IPS DF 6.9 (cell line): ENCODE results near the gene NCLN.
A peak's percentile ranks its signal among the peaks of the same experiment; 100 is the strongest.

ENCODE experiments used
- DNase-seq: peaks from one replicate; pipeline ENCODE4 v3.0.0-alpha.2; 2013; ENCODE audit warnings: low read depth, low spot score
- H3K27ac ChIP-seq: one replicate; pipeline ENCODE4 v1.5.1; 2013; ENCODE audit warnings: low read length, control low read depth
- H3K27me3 ChIP-seq: 2 replicates; pipeline ENCODE4 v1.6.1; 2013; ENCODE audit warnings: mild to moderate bottlenecking, low read length; ENCODE audit not compliant: control insufficient read depth, insufficient read depth
- H3K36me3 ChIP-seq: 2 replicates; pipeline ENCODE4 v1.6.1; 2013; ENCODE audit warnings: low read length; ENCODE audit not compliant: control insufficient read depth, insufficient read depth
- H3K4me1 ChIP-seq: 2 replicates; pipeline ENCODE4 v1.6.1; 2013; ENCODE audit warnings: low read length; ENCODE audit not compliant: control insufficient read depth, insufficient read depth
- H3K4me3 ChIP-seq: 2 replicates; pipeline ENCODE4 v1.5.1; 2013; ENCODE audit warnings: mild to moderate bottlenecking, low read length
- H3K9me3 ChIP-seq: 2 replicates; pipeline ENCODE4 v1.6.1; 2013; ENCODE audit warnings: low read length, inconsistent platforms; ENCODE audit not compliant: control insufficient read depth, insufficient read depth
- WGBS: extraction: QIAGEN DNeasy Blood & Tissue Kit; methylation state at CpG from one replicate; pipeline ENCODE4 v1.1.7; 2013; ENCODE audit warnings: mixed read lengths, missing lambda C conversion rate; ENCODE audit not compliant: insufficient read length, insufficient coverage; 5-methylcytosine and 5-hydroxymethylcytosine counted together

NCLN gene, protein sequence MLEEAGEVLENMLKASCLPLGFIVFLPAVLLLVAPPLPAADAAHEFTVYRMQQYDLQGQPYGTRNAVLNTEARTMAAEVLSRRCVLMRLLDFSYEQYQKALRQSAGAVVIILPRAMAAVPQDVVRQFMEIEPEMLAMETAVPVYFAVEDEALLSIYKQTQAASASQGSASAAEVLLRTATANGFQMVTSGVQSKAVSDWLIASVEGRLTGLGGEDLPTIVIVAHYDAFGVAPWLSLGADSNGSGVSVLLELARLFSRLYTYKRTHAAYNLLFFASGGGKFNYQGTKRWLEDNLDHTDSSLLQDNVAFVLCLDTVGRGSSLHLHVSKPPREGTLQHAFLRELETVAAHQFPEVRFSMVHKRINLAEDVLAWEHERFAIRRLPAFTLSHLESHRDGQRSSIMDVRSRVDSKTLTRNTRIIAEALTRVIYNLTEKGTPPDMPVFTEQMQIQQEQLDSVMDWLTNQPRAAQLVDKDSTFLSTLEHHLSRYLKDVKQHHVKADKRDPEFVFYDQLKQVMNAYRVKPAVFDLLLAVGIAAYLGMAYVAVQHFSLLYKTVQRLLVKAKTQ

DNA sequence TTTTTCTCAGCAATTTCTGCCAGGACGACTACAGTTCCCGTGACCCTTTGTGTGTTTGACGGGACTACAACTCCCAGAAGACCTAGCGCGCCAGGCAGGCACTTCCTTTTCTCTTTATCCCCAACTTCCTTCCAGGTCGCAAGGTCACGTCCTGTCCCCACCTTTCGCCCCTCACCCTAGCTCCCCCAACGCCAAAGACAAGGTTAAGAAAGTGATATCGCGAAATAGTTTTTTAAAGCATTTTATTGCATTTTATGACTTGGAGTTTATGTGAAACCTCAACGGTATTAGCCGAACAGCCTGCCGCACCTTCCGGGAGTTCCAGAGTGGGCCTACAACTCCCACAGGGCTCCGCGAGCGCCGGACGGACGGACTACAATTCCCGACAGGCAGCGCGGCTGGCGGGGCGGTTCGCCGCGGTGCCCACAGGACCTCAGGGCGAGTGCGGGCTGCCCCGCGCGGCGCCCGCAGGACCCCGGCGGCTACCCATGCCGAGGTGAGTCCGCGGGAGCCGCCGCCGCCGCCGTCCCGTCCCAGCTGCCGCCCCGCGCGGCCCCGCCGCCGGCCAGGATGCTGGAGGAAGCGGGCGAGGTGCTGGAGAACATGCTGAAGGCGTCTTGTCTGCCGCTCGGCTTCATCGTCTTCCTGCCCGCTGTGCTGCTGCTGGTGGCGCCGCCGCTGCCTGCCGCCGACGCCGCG lies at the start of gene NCLN:
NCLN (plus strand) TSS at position 470 of the 699 bp plus-strand sequence; CDS start at position 571, 101 bp downstream.
- H3K36me3 ChIP-seq, result peaks cover 6% of the 10 kb centered on the region
- no CpG with 5 or more reads among the region's 69 CpGs for WGBS
- H3K4me1 ChIP-seq, result peaks cover 4% of the 10 kb centered on the region
- peak within 1 kb of the TSS; percentile 89 for H3K4me3 ChIP-seq
- H3K27me3 ChIP-seq, result no peaks in the 10 kb centered on the region
- H3K9me3 ChIP-seq, result no peaks in the 10 kb centered on the region
- DNase-seq, result peak; percentile 77
- no peak within 1 kb of the TSS for H3K27ac ChIP-seq

DNA sequence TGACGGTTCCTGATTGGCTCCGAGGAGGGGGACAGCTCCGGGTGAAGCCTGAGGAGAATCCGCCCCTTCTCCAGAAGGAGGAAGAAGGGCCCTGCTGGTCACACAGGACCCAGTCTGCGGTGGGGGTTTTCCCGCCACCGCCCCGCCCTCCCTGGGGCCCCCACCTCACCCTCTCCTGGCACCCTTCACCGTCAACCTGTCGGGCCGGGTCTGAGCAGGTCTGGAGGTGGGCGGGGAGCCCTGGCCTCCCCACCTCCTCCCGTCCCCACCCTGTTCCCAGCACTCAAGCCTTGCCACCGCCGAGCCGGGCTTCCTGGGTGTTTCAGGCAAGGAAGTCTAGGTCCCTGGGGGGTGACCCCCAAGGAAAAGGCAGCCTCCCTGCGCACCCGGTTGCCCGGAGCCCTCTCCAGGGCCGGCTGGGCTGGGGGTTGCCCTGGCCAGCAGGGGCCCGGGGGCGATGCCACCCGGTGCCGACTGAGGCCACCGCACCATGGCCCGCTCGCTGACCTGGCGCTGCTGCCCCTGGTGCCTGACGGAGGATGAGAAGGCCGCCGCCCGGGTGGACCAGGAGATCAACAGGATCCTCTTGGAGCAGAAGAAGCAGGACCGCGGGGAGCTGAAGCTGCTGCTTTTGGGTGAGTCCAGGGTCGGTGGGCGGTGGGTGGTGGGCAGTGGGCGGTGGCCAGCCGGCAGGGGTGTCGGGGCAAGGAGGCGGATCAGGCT lies 49.6 kb upstream of the NCLN start, which contains the start of gene GNA15:
GNA15 (plus strand) TSS at position 73 of the 723 bp plus-strand sequence; CDS start at position 491, 418 bp downstream.
- Histone ChIP-seq H3K27ac (no peak within 1 kb of the TSS), H3K36me3 (no peaks in the 10 kb centered on the region), H3K4me1 (0 out of 2 replicates have a peak, but pooled peaks cover 1% of the 10 kb centered on the region), H3K27me3 (no peaks in the 10 kb centered on the region), H3K9me3 (no peaks in the 10 kb centered on the region), H3K4me3 (no peak within 1 kb of the TSS)
- WGBS, result no CpG with 5 or more reads among the region's 40 CpGs
- no peak for DNase-seq

DNA sequence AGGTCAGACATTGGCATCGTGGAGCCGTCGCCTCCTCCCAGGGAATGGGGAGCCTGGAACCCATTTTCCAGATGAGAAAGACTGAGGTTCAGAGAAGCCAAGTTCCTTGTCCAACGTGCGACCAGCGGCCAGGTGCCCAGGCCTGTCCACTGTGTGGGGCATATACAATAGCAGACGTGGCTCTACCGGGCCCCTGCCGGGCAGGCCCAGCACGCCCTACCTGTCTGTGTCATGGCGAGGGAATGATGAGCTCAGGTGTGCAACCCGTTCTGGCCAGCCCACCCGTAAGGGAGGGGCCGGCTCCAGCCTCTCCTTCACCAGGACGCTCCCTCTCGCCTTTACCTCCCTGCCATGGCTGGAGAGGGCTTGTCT lies 49.1 kb upstream of the NCLN start:
- Histone ChIP-seq H3K36me3 (no peaks in the 10 kb centered on the region), H3K27me3 (no peaks in the 10 kb centered on the region), H3K4me3 (no peak overlapping the region), H3K4me1 (0 out of 2 replicates have a peak, but pooled peaks cover 1% of the 10 kb centered on the region), H3K27ac (no peak overlapping the region), H3K9me3 (no peaks in the 10 kb centered on the region)
- DNase-seq, result no peak
- no CpG with 5 or more reads among the region's 16 CpGs for WGBS

DNA sequence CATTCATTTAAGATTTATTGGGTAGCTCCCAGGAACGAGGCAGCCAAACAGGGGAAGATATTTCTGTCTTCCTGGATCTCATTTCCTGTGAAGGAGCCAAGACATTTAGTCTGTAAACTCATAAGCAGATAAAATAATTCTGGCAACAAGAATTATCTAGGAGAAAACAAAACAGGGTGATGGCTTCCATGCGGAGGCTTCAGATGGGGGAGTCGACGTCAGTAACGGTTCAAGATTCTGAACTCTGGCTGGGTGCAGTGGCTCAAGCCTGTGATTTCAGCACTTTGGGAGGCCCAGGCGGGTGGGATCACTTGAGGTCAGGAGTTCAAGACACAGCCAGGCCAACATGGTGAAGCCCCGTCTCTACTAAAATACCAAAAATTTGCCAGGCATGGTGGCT lies 48.6 kb upstream of the NCLN start:
- 0 out of 2 replicates have a peak, but pooled peaks cover 1% of the 10 kb centered on the region for H3K4me1 ChIP-seq
- WGBS, result no CpG with 5 or more reads among the region's 7 CpGs

DNA sequence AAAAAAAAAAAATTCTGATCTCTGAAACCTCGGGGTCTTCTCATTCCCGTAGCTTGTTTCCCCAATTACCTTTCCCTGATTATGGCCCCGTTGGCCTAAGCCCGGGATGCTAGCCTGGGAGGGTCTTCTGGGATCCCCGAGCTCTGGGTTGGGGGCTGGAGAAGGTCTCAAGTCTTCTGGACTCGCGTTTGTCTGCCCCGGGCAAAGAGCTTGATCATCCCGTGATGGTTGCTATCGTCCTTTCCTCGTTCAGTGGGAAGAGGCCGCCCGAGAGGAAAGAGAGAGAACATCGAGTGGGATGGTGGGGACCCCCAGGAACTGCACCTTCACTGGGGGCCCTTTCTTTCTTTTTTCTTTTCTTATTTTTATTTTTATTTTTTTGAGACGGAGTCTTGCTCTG lies 47.5 kb upstream of the NCLN start:
- no CpG with 5 or more reads among the region's 15 CpGs for WGBS
- DNase-seq, result no peak

More for the DNA sequence above, 48.6 kb upstream of the NCLN start:
- Histone ChIP-seq H3K27me3 (no peaks in the 10 kb centered on the region), H3K27ac (no peak overlapping the region), H3K9me3 (no peaks in the 10 kb centered on the region), H3K4me3 (no peak overlapping the region), H3K36me3 (no peaks in the 10 kb centered on the region)
- no peak for DNase-seq

DNA sequence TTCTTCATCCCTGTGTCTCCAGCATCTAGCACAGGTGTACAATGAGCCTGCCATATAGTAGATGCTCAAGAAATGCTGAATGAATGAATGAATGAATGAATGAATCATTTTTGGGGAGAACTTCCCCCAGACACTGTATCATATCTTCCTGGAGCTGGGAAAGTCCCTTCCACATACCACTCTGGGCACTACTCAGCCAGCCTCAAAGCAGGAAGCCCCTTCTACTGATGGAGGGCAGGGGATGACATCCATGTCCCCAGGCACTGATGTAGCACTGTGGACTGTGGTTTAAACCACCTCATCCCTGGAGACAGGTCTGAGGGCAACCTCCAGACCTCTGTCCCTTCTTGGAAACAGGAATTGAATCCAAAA lies 45.1 kb upstream of the NCLN start:
- H3K27ac ChIP-seq, result no peak overlapping the region
- no peaks in the 10 kb centered on the region for H3K4me1 ChIP-seq
- no peak overlapping the region for H3K4me3 ChIP-seq
- H3K27me3 ChIP-seq, result no peaks in the 10 kb centered on the region
- H3K36me3 ChIP-seq, result no peaks in the 10 kb centered on the region
- DNase-seq, result no peak
- H3K9me3 ChIP-seq, result no peaks in the 10 kb centered on the region

More for the DNA sequence above, 47.5 kb upstream of the NCLN start:
- no peaks in the 10 kb centered on the region for H3K4me1 ChIP-seq
- H3K27me3 ChIP-seq, result no peaks in the 10 kb centered on the region
- no peaks in the 10 kb centered on the region for H3K9me3 ChIP-seq
- H3K27ac ChIP-seq, result no peak overlapping the region
- no peaks in the 10 kb centered on the region for H3K36me3 ChIP-seq
- H3K4me3 ChIP-seq, result no peak overlapping the region

DNA sequence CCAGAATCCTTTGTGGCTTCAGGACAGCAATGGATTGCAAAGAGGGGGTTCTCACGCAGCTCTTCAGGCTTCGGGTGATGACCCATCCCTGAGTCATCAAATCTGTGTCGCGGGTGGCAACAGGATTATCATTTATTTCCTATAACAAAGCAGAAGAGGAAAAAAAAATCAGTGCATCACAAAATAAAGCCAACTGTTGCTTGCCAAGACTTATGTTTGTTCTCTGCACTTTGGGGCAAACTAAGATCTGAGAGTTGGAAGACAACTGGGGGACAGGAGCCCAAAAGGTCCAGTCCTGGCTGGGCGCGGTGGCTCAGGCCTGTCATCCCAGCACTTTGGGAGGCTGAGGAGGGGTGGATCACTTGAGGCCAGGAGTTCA lies 43.4 kb upstream of the NCLN start:
- H3K4me3 ChIP-seq, result no peak overlapping the region
- no peaks in the 10 kb centered on the region for H3K4me1 ChIP-seq
- no peaks in the 10 kb centered on the region for H3K9me3 ChIP-seq
- DNase-seq, result no peak
- no peaks in the 10 kb centered on the region for H3K36me3 ChIP-seq
- no peaks in the 10 kb centered on the region for H3K27me3 ChIP-seq
- H3K27ac ChIP-seq, result no peak overlapping the region
- no CpG with 5 or more reads among the region's 6 CpGs for WGBS

DNA sequence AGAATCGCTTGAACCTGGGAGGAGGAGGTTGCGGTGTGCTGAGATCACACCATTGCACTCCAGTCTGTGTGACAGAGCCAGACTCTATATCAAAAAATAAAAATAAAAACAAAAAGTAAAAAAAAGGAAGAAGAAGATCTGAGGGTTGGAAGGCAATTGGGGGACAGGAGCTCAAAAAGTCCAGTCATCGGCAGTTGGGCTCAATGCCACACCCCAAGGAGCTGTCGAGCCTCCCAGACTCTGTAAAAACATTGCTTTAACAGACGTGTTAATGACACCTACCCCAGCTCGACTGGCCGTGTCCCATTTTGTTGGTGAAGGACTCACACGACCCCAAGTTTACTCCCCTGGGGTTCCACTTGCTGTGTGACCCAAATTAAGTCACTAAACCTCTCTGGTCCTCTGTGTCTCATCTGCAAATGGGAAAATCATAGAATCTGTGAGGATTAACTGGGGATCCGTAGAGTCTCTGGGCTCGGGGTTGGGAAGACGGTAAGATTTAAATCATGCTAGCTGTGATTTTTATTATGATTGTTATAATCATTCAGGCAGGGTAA lies 42.9 kb upstream of the NCLN start:
- no peaks in the 10 kb centered on the region for H3K27me3 ChIP-seq
- H3K27ac ChIP-seq, result no peak overlapping the region
- no peaks in the 10 kb centered on the region for H3K4me1 ChIP-seq
- no peaks in the 10 kb centered on the region for H3K36me3 ChIP-seq
- DNase-seq, result no peak
- no peak overlapping the region for H3K4me3 ChIP-seq
- no peaks in the 10 kb centered on the region for H3K9me3 ChIP-seq
- no CpG with 5 or more reads among the region's 11 CpGs for WGBS

DNA sequence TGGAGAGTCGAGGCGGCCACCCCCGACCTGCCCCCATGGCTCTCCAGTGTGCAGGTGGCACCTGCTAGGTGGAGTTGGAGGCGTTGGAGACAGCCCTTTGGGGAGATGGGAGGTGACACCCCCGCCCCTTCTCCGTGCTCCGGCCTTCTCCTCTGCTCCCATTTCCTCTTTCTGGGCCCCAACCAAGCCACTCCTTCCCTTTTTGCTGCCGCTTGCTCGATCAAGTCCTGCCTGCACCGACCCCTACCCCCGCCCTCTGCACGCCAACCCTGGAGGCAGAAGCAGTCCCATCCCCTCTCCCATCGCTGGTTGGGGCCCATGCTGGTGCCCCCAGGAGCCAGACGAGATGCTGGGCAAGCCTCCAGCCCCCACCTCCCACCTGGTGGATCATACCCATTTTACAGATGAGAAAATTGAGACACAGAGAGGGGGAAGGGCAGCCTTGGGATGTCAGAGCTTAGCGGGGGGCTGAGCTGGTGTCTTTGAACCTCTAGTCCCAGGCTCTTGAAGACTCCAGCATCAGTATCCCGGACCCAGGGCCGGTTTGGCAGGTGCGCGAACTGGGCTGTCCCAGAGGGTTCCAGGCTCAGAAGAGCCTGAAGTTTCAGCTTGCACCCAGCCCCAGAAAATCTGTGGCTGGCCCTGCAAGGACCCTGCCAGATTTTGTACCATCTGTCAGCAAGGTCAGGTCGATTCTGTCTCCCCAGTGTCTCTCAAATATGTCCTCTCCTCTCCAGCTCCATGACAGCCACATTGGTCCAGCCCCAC lies 39.6 kb upstream of the NCLN start:
- H3K9me3 ChIP-seq, result no peaks in the 10 kb centered on the region
- H3K36me3 ChIP-seq, result no peaks in the 10 kb centered on the region
- H3K27ac ChIP-seq, result no peak overlapping the region
- H3K4me3 ChIP-seq, result no peak overlapping the region; the same call in 1 of the 2 replicates
- no peaks in the 10 kb centered on the region; the same call in 1 of the 2 replicates for H3K4me1 ChIP-seq
- DNase-seq, result no peak
- no CpG with 5 or more reads among the region's 20 CpGs for WGBS
- H3K27me3 ChIP-seq, result no peaks in the 10 kb centered on the region
